Sigmoid colon (tissue), 4 donors: Measurements from ENCODE around the gene ETV6.

Experiments used
- CTCF ChIP-seq, 4 experiments: fragments of 450-650 bp in 3 of 4; fragments of 200-600 bp in 1 of 4; IDR thresholded peaks; one replicate each; pipeline ENCODE4 v1.5.1; 2016 to 2019; ENCODE audit warnings: antibody characterized with exemption in 4 of 4, mild to moderate bottlenecking in 3 of 4, moderate library complexity in 2 of 4
- EP300 ChIP-seq, 4 donors: sonication (generic); formaldehyde crosslinking; IDR thresholded peaks; one replicate each; pipeline ENCODE4 v1.6.1; 2017; ENCODE audit warnings: antibody characterized with exemption in 4 of 4
- POLR2A ChIP-seq, 2 donors: fragments of 450-650 bp; IDR thresholded peaks; one replicate each; pipeline ENCODE4 v1.6.1; 2016; ENCODE audit warnings: antibody characterized with exemption in 2 of 2, mild to moderate bottlenecking in 2 of 2, moderate library complexity in 2 of 2
- POLR2AphosphoS5 ChIP-seq, 4 donors: sonication (generic); formaldehyde crosslinking; IDR thresholded peaks; one replicate each; pipeline ENCODE4 v1.6.1; 2017; ENCODE audit warnings: antibody characterized with exemption in 4 of 4

DNA sequence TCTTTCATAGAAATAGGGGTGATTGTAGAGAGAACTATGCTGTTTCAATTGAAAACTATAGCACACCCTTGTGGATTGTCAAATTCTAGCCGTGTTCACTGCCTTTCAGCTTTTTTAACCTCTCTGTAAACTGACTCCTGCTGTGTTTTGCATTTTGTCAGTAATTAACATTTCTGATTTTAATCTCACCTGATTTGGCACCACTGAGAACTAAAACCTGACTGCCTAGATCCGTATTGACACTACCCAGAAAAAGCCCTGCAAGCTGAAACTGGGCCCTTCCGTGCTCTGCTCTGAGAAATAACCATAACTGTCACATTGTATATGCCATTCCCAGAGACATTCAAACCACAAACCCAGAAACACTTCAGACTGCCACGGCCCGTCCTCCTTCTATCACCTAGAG is 26.6 kb upstream of the ETV6 start:
- TF ChIP-seq CTCF (IDR thresholded peaks at IDR 0.05) (no peak), POLR2AphosphoS5 (IDR thresholded peaks at IDR 0.05) (no peak), POLR2A (IDR thresholded peaks at IDR 0.05) (no peak), EP300 (IDR thresholded peaks at IDR 0.05) (no peak)
